HCT116 (cell line): ENCODE measurements around the gene PROCA1.
A peak's percentile ranks its signal among the peaks of the same experiment; 100 is the strongest.

Source experiments
- CEBPB ChIP-seq: IDR thresholded peaks from 2 replicates; pipeline ENCODE4 v1.6.1; 2012; ENCODE audit warnings: low read depth
- ELF1 ChIP-seq: IDR thresholded peaks from 2 replicates; pipeline ENCODE4 v1.6.1; 2012; ENCODE audit warnings: low read depth, borderline replicate concordance
- EZH2 ChIP-seq: fragments of 200-600 bp; sonication (generic); IDR thresholded peaks from 2 replicates; pipeline ENCODE4 v1.6.1; 2017; ENCODE audit warnings: antibody characterized with exemption, mixed run types
- POLR2A ChIP-seq: IDR thresholded peaks from 2 replicates; pipeline ENCODE4 v1.7.0; 2011; ENCODE audit warnings: borderline replicate concordance; ENCODE audit not compliant: insufficient read depth, insufficient read length; ENCODE audit errors: extremely low read depth
- POLR2AphosphoS5 ChIP-seq: IDR thresholded peaks from 2 replicates; pipeline ENCODE4 v1.6.1; 2011; ENCODE audit warnings: mild to moderate bottlenecking, low read depth, low read length, moderate library complexity
- TCF7L2 ChIP-seq: IDR thresholded peaks from 2 replicates; pipeline ENCODE4 v1.7.0; 2011; ENCODE audit warnings: borderline replicate concordance, inconsistent platforms; ENCODE audit not compliant: insufficient read depth, insufficient read length; ENCODE audit errors: extremely low read depth
- YY1 ChIP-seq: IDR thresholded peaks from 2 replicates; pipeline ENCODE4 v1.6.1; 2011; ENCODE audit warnings: low read length, low read depth, moderate library complexity, mild to moderate bottlenecking; ENCODE audit not compliant: insufficient replicate concordance; ENCODE audit errors: extremely low read depth
- ZFX ChIP-seq: fragments of 450-650 bp; IDR thresholded peaks from 2 replicates; pipeline ENCODE4 v1.6.1; 2017
- ZNF274 ChIP-seq: fragments of 200-500 bp; sonication (Bioruptor generic); IDR thresholded peaks from 2 replicates; pipeline ENCODE4 v1.6.1; 2014; ENCODE audit warnings: mild to moderate bottlenecking, low read depth, low read length, inconsistent platforms
- TF ChIP-seq, protein P1 (sequence below), 3 experiments: fragments of 200-600 bp in 1 of 3; sonication (generic) in 1 of 3; IDR thresholded peaks in 2 of 3; conservative IDR thresholded peaks in 1 of 3; 2 replicates each; pipeline ENCODE4 v1.5.1; 2012 to 2017; ENCODE audit warnings: low read depth in 2 of 3, low read length in 2 of 3, antibody characterized with exemption in 1 of 3, borderline replicate concordance in 1 of 3, control low read depth in 1 of 3, mild to moderate bottlenecking in 1 of 3, mixed read lengths in 1 of 3, mixed run types in 1 of 3, moderate library complexity in 1 of 3; ENCODE audit not compliant: insufficient read depth in 1 of 3
- TF ChIP-seq, protein P2 (sequence below): IDR thresholded peaks from 2 replicates; pipeline ENCODE4 v1.6.1; 2012; ENCODE audit warnings: low read depth
- TF ChIP-seq, protein P3 (sequence below): IDR thresholded peaks from 2 replicates; pipeline ENCODE4 v1.6.1; 2012

DNA sequence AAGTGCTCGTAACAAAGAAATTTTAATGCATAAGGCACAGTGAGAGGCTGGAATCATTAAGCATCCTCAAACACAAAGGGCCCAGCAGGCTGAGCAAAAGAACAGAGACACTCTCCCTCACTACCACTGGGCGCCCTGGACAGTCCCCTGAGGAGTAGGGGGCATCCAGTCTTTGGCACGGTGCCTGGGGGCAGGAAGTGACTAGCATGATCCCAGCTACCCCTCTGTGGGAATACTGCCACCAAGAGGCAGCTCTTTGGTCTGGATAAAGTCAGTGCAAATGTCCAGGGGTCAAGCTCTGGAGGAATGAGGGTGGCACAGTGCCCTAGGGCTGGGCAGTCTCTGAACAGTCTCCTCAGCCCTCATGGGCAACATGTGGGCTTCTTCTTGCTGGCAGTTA is 2.6 kb upstream of the PROCA1 start:
- TF ChIP-seq, protein P1, sequence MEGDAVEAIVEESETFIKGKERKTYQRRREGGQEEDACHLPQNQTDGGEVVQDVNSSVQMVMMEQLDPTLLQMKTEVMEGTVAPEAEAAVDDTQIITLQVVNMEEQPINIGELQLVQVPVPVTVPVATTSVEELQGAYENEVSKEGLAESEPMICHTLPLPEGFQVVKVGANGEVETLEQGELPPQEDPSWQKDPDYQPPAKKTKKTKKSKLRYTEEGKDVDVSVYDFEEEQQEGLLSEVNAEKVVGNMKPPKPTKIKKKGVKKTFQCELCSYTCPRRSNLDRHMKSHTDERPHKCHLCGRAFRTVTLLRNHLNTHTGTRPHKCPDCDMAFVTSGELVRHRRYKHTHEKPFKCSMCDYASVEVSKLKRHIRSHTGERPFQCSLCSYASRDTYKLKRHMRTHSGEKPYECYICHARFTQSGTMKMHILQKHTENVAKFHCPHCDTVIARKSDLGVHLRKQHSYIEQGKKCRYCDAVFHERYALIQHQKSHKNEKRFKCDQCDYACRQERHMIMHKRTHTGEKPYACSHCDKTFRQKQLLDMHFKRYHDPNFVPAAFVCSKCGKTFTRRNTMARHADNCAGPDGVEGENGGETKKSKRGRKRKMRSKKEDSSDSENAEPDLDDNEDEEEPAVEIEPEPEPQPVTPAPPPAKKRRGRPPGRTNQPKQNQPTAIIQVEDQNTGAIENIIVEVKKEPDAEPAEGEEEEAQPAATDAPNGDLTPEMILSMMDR (IDR thresholded peaks at IDR 0.05 in 2 of 3, conservative IDR thresholded peaks at IDR 0.05 in 1 of 3; ENCODE audit: borderline replicate concordance in 1 of 3, insufficient read depth in 1 of 3, low read depth in 2 of 3, low read length in 2 of 3): peak in 1 of 3 experiments; percentile 32; a peak in 2 of 6 replicates
- TF ChIP-seq POLR2AphosphoS5 (no peak), POLR2A (no peak), ZNF274 (no peak), CEBPB (no peak), YY1 (no peak), EZH2 (no peak), ZFX (no peak), ELF1 (no peak), TCF7L2 (no peak)
- TF ChIP-seq, protein P2, sequence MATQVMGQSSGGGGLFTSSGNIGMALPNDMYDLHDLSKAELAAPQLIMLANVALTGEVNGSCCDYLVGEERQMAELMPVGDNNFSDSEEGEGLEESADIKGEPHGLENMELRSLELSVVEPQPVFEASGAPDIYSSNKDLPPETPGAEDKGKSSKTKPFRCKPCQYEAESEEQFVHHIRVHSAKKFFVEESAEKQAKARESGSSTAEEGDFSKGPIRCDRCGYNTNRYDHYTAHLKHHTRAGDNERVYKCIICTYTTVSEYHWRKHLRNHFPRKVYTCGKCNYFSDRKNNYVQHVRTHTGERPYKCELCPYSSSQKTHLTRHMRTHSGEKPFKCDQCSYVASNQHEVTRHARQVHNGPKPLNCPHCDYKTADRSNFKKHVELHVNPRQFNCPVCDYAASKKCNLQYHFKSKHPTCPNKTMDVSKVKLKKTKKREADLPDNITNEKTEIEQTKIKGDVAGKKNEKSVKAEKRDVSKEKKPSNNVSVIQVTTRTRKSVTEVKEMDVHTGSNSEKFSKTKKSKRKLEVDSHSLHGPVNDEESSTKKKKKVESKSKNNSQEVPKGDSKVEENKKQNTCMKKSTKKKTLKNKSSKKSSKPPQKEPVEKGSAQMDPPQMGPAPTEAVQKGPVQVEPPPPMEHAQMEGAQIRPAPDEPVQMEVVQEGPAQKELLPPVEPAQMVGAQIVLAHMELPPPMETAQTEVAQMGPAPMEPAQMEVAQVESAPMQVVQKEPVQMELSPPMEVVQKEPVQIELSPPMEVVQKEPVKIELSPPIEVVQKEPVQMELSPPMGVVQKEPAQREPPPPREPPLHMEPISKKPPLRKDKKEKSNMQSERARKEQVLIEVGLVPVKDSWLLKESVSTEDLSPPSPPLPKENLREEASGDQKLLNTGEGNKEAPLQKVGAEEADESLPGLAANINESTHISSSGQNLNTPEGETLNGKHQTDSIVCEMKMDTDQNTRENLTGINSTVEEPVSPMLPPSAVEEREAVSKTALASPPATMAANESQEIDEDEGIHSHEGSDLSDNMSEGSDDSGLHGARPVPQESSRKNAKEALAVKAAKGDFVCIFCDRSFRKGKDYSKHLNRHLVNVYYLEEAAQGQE: no peak
- TF ChIP-seq, protein P3, sequence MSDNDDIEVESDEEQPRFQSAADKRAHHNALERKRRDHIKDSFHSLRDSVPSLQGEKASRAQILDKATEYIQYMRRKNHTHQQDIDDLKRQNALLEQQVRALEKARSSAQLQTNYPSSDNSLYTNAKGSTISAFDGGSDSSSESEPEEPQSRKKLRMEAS: no peak
